WTC11 (cell line): Measurements from ENCODE around the gene HSPH1. TPM values are rescaled to one million over a fixed set of nuclear protein-coding genes. Genes with fewer than 3 reads are reported as not detected.

ENCODE experiments used
- ATAC-seq: fragments of 200-7000 bp; cut with Tn5 transposase; 2 replicates; pipeline ENCODE4 v1.10.0; 2021; ENCODE audit warnings: mild to moderate bottlenecking, moderate library complexity
- CTCF ChIA-PET: fragments of 300-600 bp; sonication (Branson Sonifier 250); formaldehyde crosslinking; loops from one replicate; lab custom pipeline; 2021; ENCODE audit warnings: antibody characterized with exemption; lab: Charles Lee
- POLR2A ChIA-PET: fragments of 350-600 bp; sonication (Branson Sonifier 250); formaldehyde crosslinking; loops from one replicate; lab custom pipeline; 2021; ENCODE audit warnings: antibody characterized with exemption; lab: Charles Lee
- DNase-seq: peaks from one replicate; pipeline ENCODE4 v3.0.0; 2021; ENCODE audit warnings: low spot score
- H3K27ac Mint-ChIP-seq: 2 replicates; pipeline ENCODE4 v1.8.0; 2021; ENCODE audit warnings: mixed read lengths
- H3K27me3 Mint-ChIP-seq: 2 replicates; pipeline ENCODE4 v1.8.0; 2021; ENCODE audit warnings: low read depth, mild to moderate bottlenecking, moderate library complexity, mixed read lengths
- H3K36me3 Mint-ChIP-seq: 2 replicates; pipeline ENCODE4 v1.8.0; 2021; ENCODE audit warnings: mixed read lengths
- H3K4me1 Mint-ChIP-seq: 2 replicates; pipeline ENCODE4 v1.8.0; 2022; ENCODE audit warnings: mixed read lengths
- H3K4me3 Mint-ChIP-seq: 2 replicates; pipeline ENCODE4 v1.8.0; 2021; ENCODE audit warnings: mild to moderate bottlenecking, moderate library complexity, mixed read lengths
- H3K9me3 Mint-ChIP-seq: 2 replicates; pipeline ENCODE4 v1.8.0; 2021; ENCODE audit warnings: mixed read lengths
- ATF1 ChIP-seq: sonication (generic); formaldehyde crosslinking; IDR thresholded peaks from 2 replicates; pipeline ENCODE4 v1.8.1; 2023; ENCODE audit warnings: mild to moderate bottlenecking, moderate library complexity, missing genetic modification reagents
- E2F1 ChIP-seq: sonication (generic); formaldehyde crosslinking; IDR thresholded peaks from 2 replicates; pipeline ENCODE4 v1.8.0; 2022; ENCODE audit warnings: mild to moderate bottlenecking, missing genetic modification reagents
- FOXK1 ChIP-seq: sonication (generic); formaldehyde crosslinking; IDR thresholded peaks from 2 replicates; pipeline ENCODE4 v1.8.0; 2022; ENCODE audit warnings: mild to moderate bottlenecking, moderate library complexity, missing genetic modification reagents
- FOXP4 ChIP-seq: sonication (generic); formaldehyde crosslinking; IDR thresholded peaks from 2 replicates; pipeline ENCODE4 v1.8.0; 2022; ENCODE audit warnings: mild to moderate bottlenecking, missing genetic modification reagents
- GRHL2 ChIP-seq: fragments of 250-450 bp; sonication (Bioruptor Pico); IDR thresholded peaks from 2 replicates; pipeline ENCODE4 v1.8.0; 2022; ENCODE audit warnings: mild to moderate bottlenecking, moderate library complexity; ENCODE audit not compliant: insufficient replicate concordance, severe bottlenecking
- HMGA2 ChIP-seq: fragments of 250-450 bp; sonication (Bioruptor Pico); IDR thresholded peaks from 2 replicates; pipeline ENCODE4 v1.4.0; 2021; ENCODE audit warnings: mild to moderate bottlenecking, moderate library complexity
- JAZF1 ChIP-seq: fragments of 250-450 bp; sonication (Bioruptor Pico); IDR thresholded peaks from 2 replicates; pipeline ENCODE4 v1.9.0; 2021; ENCODE audit warnings: moderate library complexity, mild to moderate bottlenecking, inconsistent platforms
- MXD4 ChIP-seq: fragments of 250-450 bp; sonication (Bioruptor Pico); IDR thresholded peaks from 2 replicates; pipeline ENCODE4 v1.8.0; 2021; ENCODE audit warnings: mild to moderate bottlenecking, moderate library complexity, borderline replicate concordance
- NFE2L1 ChIP-seq: sonication (generic); formaldehyde crosslinking; IDR thresholded peaks from 2 replicates; pipeline ENCODE4 v1.8.1; 2023; ENCODE audit warnings: missing genetic modification reagents
- OVOL2 ChIP-seq: fragments of 250-450 bp; sonication (Bioruptor Pico); IDR thresholded peaks from 2 replicates; pipeline ENCODE4 v1.9.0; 2021; ENCODE audit warnings: mild to moderate bottlenecking, borderline replicate concordance
- PRRX2 ChIP-seq: fragments of 250-450 bp; sonication (Bioruptor Pico); IDR thresholded peaks from 2 replicates; pipeline ENCODE4 v1.8.0; 2021; ENCODE audit warnings: mild to moderate bottlenecking
- SMAD3 ChIP-seq: sonication (generic); formaldehyde crosslinking; IDR thresholded peaks from 2 replicates; pipeline ENCODE4 v1.8.0; 2022; ENCODE audit warnings: missing genetic modification reagents, mild to moderate bottlenecking, borderline replicate concordance
- SMAD4 ChIP-seq: sonication (generic); formaldehyde crosslinking; IDR thresholded peaks from 2 replicates; pipeline ENCODE4 v1.8.0; 2022; ENCODE audit warnings: mild to moderate bottlenecking, missing genetic modification reagents
- SOX15 ChIP-seq: fragments of 250-450 bp; sonication (Bioruptor Pico); IDR thresholded peaks from 2 replicates; pipeline ENCODE4 v1.9.0; 2021; ENCODE audit warnings: mild to moderate bottlenecking
- ZNF232 ChIP-seq: sonication (generic); formaldehyde crosslinking; IDR thresholded peaks from 2 replicates; pipeline ENCODE4 v1.8.0; 2022; ENCODE audit warnings: mild to moderate bottlenecking, missing genetic modification reagents
- ZNF263 ChIP-seq: sonication (generic); formaldehyde crosslinking; IDR thresholded peaks from 2 replicates; pipeline ENCODE4 v1.8.1; 2022; ENCODE audit warnings: low read depth, mild to moderate bottlenecking, moderate library complexity, missing genetic modification reagents
- ZNF396 ChIP-seq: fragments of 250-450 bp; sonication (Bioruptor Pico); IDR thresholded peaks from 2 replicates; pipeline ENCODE4 v1.8.0; 2021; ENCODE audit warnings: mild to moderate bottlenecking, moderate library complexity, borderline replicate concordance
- ZNF416 ChIP-seq: fragments of 250-450 bp; sonication (Bioruptor Pico); IDR thresholded peaks from 2 replicates; pipeline ENCODE4 v1.9.0; 2021; ENCODE audit warnings: mild to moderate bottlenecking, inconsistent platforms
- ZSCAN18 ChIP-seq: fragments of 250-450 bp; sonication (Bioruptor Pico); IDR thresholded peaks from 2 replicates; pipeline ENCODE4 v2.1.2; 2022; ENCODE audit warnings: mild to moderate bottlenecking, moderate library complexity
- total RNA-seq: library from RNA; stranded (reverse); gene quantifications from 3 replicates; pipeline ENCODE4 v1.2.3, GENCODE V29; 2021
- TF ChIP-seq, protein P1 (sequence below): fragments of 250-450 bp; sonication (Bioruptor Pico); conservative IDR thresholded peaks from 2 replicates; pipeline ENCODE4 v1.9.0; 2021; ENCODE audit warnings: mild to moderate bottlenecking
- TF ChIP-seq, protein P2 (sequence below): sonication (generic); formaldehyde crosslinking; IDR thresholded peaks from 2 replicates; pipeline ENCODE4 v1.8.1; 2023; ENCODE audit warnings: mild to moderate bottlenecking, missing genetic modification reagents, moderate library complexity
- TF ChIP-seq, protein P3 (sequence below): sonication (generic); formaldehyde crosslinking; IDR thresholded peaks from 2 replicates; pipeline ENCODE4 v1.8.1; 2023; ENCODE audit warnings: mild to moderate bottlenecking, missing genetic modification reagents, moderate library complexity
- TF ChIP-seq, protein P4 (sequence below): sonication (generic); formaldehyde crosslinking; IDR thresholded peaks from 2 replicates; pipeline ENCODE4 v1.8.1; 2023; ENCODE audit warnings: mild to moderate bottlenecking, missing genetic modification reagents
- TF ChIP-seq, protein P5 (sequence below): sonication (generic); formaldehyde crosslinking; IDR thresholded peaks from 2 replicates; pipeline ENCODE4 v1.8.0; 2023; ENCODE audit warnings: missing genetic modification reagents

Gene HSPH1
- total RNA-seq, 1 experiment from 2014 or later: 114 TPM

DNA sequence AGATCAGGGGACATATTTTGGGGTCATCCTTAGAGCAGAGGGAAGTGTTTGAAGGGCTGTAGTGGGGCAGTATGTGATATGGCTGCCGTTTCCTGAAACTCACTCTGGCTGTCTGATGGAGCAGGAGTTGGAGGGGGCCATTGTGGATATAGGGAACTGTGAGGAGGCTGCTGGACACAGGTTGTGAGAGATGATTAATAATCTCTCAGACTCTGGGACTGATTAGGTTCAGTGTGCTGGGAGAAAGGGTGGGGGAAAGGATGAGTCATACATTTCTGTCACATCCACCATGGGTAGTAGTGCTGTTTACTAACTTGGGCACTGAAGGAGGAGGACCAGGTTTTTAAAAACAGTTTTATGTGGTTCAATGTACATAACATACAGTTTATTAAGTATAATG, 42.9 kb upstream of the HSPH1 start (continued):
- TF ChIP-seq ZNF396 (CRISPR knock-in tag) (no peak), HMGA2 (no peak), ZNF232 (CRISPR knock-in tag) (no peak), FOXK1 (CRISPR knock-in tag) (no peak), FOXP4 (CRISPR knock-in tag) (no peak), GRHL2 (CRISPR knock-in tag) (no peak), JAZF1 (CRISPR knock-in tag) (no peak)
- TF ChIP-seq, protein P1, sequence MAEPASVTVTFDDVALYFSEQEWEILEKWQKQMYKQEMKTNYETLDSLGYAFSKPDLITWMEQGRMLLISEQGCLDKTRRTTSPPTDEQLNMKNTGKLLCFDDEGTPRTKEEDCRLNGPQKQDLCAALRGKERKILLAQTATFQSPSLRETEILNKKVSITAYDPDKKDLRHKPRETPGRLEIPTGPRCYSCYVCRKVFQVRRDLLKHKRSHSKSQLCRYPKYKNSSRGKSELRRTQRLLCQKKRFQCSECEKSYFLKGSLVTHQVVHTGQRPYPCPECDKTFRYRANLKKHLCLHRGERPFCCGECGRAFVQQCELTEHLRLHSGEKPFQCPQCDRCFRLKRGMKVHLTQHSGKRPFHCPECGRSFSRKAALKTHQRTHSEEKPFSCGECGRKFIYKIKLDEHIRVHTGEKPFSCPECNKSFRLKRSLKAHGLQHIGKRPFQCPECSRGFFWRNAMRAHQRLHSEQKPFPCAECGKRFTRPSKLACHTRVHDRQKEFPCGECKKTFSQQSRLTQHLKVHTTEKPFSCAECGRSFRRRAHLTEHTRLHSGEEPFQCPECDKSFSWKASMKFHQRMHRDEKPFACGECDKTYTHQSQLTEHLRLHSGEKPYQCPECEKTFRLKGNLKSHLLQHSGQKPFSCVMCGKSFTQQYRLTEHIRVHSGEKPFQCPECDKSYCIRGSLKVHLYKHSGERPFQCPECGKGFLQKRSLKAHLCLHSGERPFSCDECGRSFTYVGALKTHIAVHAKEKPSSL (CRISPR knock-in tag): no peak

DNA sequence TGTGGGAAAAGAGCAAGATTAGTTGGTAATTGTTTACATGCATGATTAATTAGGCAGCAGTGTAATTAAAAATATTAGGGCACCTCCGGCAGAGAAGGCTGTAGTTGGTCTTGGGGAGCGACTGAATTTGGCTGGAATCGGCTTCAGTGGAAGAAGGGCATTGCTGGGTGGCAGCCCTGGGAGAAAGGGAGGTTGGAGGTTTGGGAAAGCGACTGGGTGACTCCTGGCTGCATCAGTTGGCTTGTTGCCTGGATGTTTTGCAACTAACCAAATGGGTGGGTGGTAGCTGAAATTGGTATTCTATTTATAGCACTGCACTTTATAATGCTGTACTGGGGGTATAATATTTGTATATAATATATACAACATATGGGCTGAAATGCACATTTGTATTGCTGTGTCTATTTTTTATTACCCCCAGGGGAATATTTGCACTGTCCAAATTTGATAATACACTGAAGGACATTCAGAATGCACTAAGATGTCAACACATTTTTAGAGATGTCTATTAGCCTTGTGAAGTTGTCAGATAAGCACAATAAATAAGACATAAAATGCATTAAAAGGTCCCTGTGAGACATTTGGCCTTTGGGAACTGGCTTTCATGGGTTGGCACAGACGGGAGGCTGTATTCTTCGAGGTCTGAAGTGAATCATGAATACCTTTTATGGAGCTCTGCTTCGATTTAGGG, 39.8 kb upstream of the HSPH1 start:
- H3K4me1 Mint-ChIP-seq: peaks cover 24% of the 10 kb centered on the region
- TF ChIP-seq E2F1 (CRISPR knock-in tag) (no peak), MXD4 (CRISPR knock-in tag) (no peak), OVOL2 (CRISPR knock-in tag) (no peak), ZNF416 (CRISPR knock-in tag) (no peak), NFE2L1 (CRISPR knock-in tag) (no peak), SMAD3 (CRISPR knock-in tag) (no peak), ZSCAN18 (CRISPR knock-in tag) (no peak), SOX15 (no peak), SMAD4 (no peak), PRRX2 (CRISPR knock-in tag) (no peak), ATF1 (CRISPR knock-in tag) (no peak), ZNF263 (CRISPR knock-in tag) (no peak)
- TF ChIP-seq, protein P2, sequence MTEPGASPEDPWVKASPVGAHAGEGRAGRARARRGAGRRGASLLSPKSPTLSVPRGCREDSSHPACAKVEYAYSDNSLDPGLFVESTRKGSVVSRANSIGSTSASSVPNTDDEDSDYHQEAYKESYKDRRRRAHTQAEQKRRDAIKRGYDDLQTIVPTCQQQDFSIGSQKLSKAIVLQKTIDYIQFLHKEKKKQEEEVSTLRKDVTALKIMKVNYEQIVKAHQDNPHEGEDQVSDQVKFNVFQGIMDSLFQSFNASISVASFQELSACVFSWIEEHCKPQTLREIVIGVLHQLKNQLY (CRISPR knock-in tag): no peak
- TF ChIP-seq, protein P3, sequence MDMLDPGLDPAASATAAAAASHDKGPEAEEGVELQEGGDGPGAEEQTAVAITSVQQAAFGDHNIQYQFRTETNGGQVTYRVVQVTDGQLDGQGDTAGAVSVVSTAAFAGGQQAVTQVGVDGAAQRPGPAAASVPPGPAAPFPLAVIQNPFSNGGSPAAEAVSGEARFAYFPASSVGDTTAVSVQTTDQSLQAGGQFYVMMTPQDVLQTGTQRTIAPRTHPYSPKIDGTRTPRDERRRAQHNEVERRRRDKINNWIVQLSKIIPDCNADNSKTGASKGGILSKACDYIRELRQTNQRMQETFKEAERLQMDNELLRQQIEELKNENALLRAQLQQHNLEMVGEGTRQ (CRISPR knock-in tag): no peak
- TF ChIP-seq, protein P4, sequence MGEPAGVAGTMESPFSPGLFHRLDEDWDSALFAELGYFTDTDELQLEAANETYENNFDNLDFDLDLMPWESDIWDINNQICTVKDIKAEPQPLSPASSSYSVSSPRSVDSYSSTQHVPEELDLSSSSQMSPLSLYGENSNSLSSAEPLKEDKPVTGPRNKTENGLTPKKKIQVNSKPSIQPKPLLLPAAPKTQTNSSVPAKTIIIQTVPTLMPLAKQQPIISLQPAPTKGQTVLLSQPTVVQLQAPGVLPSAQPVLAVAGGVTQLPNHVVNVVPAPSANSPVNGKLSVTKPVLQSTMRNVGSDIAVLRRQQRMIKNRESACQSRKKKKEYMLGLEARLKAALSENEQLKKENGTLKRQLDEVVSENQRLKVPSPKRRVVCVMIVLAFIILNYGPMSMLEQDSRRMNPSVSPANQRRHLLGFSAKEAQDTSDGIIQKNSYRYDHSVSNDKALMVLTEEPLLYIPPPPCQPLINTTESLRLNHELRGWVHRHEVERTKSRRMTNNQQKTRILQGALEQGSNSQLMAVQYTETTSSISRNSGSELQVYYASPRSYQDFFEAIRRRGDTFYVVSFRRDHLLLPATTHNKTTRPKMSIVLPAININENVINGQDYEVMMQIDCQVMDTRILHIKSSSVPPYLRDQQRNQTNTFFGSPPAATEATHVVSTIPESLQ (CRISPR knock-in tag): no peak
- TF ChIP-seq, protein P5, sequence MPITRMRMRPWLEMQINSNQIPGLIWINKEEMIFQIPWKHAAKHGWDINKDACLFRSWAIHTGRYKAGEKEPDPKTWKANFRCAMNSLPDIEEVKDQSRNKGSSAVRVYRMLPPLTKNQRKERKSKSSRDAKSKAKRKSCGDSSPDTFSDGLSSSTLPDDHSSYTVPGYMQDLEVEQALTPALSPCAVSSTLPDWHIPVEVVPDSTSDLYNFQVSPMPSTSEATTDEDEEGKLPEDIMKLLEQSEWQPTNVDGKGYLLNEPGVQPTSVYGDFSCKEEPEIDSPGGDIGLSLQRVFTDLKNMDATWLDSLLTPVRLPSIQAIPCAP (CRISPR knock-in tag): no peak
- CTCF ChIA-PET: interaction anchor here (0.8 to 1.1 kb wide), 3 partner anchors 13 to 223 kb away, joined by 4 to 5 read pairs (median 4); no protein-coding TSS in a partner anchor
- DNase-seq (no peak), ATAC-seq (no peak)
- peaks cover 12% of the 10 kb centered on the region for H3K27me3 Mint-ChIP-seq
- H3K36me3 Mint-ChIP-seq: no peaks in the 10 kb centered on the region
- no peaks in the 10 kb centered on the region for H3K9me3 Mint-ChIP-seq
- H3K27ac Mint-ChIP-seq: no peak overlapping the region
- POLR2A ChIA-PET: no interaction called here
- peak overlapping the region; percentile 72 for H3K4me3 Mint-ChIP-seq
